Germinal center (tissue), 1 donor: Measurements from ENCODE around the gene TTC13.

Source experiments
- DNase-seq: peaks from one replicate; pipeline ENCODE4 v3.0.0; 2012; ENCODE audit warnings: mixed read lengths, low spot score

The TTC13 gene

DNA sequence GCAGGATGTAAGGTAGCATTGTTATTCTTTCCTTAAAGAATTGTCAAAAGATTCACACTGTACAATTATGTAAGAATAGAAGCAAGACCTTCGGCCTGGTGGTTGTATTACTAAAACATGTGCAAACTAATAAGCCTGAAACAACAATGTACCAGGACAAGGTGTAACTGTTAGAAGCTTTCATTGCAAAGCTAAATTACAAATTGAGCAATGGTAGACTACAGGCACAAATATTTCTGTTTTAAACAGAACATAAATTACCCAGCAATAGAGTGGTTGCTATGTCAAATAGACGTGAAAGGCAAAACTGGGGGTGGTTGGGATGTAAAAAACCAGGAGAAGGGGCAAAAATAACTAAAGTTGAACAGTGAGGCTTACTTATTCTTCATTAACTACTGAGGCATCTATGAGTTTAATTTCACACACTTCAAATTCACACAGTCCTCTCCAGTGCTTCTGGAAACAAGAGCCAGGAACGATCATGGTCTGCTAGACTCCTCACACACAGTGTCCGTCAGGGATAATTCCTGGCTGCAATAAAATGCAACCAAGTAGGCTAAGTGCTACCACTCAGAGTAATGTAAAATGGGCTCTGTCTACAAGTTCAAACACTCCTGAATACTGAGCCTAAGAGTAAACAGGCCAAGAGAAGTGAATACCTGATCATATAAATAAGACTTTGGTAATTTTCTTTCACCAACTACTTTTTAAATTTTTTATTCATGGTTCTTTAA, 71.0 kb downstream of the TTC13 start:
- no peak for DNase-seq

GRCh38 chr1:230906226-230906625, 72.4 kb downstream of the TTC13 start:
- DNase-seq = no peak

DNA sequence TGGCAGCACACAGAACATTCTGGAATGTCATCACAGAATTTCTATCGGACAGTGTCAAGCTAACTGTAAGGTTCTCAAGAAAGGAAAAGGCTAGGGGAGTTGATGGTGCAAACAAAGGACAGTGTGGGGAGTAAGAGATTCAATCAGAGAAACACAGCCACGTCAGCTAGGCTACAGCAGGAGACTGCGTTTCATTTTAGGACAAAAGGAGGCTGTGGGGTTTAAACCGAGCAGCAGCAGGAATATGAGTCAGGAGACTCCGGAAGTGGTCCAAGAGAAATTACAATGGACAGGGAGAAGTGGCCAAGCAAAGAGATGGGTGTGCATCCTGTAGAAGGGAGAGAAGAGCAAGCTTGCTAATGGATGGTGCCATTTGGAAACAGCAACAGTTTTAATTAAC, 72.9 kb downstream of the TTC13 start:
- no peak for DNase-seq

DNA sequence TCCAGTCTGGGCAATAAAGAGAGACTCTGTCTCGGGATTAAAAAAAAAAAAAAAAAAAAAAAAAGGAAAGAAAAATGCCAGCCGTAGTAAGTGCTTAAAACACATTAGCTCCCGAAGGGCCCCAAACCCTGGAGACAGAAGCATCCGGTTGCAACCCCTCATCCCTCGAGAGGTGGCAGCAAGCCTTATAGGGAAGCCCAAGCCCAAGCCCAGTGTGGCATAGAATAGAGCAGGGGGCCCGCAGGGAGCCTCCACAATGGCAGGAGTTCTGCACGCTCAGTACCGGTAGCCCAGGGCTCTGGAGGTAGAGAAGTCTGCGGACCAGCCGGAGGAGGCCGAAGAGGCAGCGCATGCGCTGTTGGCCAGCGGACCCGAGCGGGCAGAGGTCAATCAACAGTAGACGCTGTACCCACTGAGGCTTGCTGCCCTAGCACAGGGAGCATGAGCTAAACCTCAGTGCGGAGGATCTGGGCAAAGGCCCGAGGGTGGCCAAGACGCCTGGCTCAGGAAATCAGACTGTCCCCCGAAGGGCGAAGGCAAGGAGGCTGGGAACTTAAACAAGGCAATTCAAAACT, 76.2 kb downstream of the TTC13 start:
- no peak for DNase-seq

GRCh38 chr1:230901671-230902070, 77.0 kb downstream of the TTC13 start:
- DNase-seq = no peak

GRCh38 chr1:230900984-230901383, 77.7 kb downstream of the TTC13 start:
- no peak for DNase-seq

DNA sequence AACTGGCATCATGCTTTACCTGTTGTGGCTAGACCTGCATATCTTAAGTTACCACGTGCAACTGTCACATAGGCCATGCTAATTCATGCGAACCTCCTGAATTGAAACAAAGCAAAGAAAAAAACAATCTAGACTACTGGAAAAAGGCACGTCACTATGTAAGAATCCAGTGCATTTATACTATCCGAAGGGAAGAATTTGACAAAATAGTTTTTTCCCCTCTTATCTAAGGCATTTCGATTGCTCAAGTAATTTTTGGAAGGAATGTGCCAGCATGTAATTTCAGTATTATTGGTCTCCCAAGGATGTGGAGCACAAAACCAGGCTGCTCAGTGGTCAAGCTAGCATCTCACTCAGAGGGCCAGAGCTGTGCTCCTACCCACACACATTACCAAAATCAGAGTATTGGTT, 78.8 kb downstream of the TTC13 start:
- DNase-seq = no peak

DNA sequence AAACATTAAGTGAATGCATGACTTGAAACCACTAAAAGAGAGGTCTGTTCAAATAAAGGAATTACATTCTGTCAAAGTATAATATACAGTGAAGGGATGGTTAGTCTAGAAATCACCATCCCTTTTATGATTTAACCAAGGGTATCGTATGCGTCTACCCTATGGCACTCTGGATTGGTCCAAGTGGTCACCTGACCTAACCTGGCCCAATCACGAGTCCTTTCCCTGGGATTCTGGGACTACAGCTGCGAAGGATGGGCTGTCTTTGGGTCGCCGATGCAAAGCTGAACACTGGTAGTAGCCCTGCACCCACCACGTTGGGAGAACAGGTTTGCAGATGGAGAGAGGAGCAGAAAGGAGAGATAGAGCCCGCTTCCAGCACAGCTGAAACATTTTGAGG, 79.9 kb downstream of the TTC13 start:
- no peak for DNase-seq

GRCh38 chr1:230898144-230898543, 80.5 kb downstream of the TTC13 start:
- DNase-seq = no peak

GRCh38 chr1:230896779-230897178, 81.9 kb downstream of the TTC13 start:
- DNase-seq = no peak

- no peak for DNase-seq
Observed at GRCh38 chr1:230895452-230895851, 83.2 kb downstream of the TTC13 start.

- no peak for DNase-seq
Observed at GRCh38 chr1:230894664-230895063, 84.0 kb downstream of the TTC13 start.

DNA sequence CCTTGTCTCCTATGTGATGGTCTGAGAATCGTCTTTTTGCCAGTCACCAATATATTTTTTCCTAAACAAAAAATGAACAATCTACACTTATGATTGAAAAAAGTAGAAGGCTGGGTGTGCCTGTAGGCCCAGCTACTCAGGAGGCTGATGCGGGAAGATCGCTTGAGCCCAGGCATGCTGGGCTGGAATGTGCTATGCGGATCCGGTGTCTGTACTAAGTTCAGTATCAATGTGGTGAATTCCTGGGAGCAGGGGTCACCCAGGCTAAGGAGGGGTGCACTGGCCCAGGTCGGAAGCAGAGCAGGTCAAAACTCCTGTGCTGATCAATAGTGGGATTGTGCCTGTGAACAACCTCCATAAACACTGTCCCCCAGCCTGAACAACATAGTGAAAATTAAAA, 84.6 kb downstream of the TTC13 start:
- DNase-seq = no peak

GRCh38 chr1:230892018-230892491, 86.6 kb downstream of the TTC13 start:
- DNase-seq = no peak

DNA sequence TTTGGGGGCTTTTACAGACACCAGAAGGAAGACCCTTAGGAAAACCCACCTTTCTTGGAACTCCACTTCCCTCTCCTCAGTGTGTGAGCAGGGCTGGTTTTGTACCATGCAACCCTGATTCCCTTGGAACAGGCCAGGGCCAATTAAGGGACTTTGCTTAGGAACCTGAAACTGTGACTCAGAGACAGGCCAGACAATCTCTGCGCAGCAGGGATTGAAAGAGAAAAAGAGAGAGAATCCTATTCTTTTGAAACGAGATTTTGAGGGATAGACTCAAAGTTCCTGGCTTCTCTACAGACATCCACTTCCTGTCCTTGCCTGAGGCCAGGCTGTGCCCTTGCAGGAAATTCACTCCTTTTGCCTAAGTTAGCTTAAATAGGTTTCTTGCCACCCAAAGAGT, 87.2 kb downstream of the TTC13 start:
- DNase-seq = no peak

GRCh38 chr1:230884646-230885045, 94.0 kb downstream of the TTC13 start:
- DNase-seq = no peak

GRCh38 chr1:230883967-230884366, 94.7 kb downstream of the TTC13 start:
- no peak for DNase-seq

DNA sequence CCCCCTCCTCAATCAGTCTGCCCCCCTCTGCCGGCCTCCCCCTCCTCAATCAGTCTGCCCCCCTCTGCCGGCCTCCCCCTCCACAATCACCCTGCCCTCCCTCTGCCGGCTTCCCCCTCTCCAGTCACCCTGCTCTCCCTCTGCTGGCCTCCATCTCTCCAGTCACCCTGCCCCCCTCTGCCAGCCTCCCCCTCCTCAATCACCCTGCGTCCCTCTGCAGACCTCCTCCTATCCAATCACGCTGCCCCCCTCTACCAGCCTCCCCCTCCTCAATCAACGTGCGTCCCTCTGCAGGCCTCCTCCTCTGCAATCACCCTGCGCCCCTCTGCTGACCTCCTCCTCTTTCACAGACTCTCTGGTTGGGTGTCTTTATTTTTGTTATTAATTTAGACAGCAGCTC, 98.9 kb downstream of the TTC13 start:
- DNase-seq = no peak

DNA sequence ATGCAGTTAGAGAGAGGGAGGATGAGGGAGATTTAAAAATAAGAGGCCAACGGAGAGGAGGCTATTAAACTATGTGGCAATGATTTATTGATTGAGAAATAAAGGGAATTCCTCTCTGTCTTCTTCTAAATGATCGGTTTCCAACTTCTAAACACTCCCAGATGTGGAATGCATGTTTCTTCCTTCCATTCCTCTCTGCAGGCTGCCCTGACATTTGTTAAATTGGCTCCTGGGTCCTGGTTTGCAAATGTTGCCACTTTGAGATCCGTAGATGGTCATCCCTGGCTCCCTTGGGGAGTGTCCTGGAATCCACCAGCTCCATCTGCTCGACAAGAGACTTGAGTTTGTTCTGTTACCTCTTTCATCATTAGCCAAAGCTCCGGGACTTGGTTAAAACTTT, 100.1 kb downstream of the TTC13 start:
- no peak for DNase-seq

GRCh38 chr1:230877924-230878590, 100.6 kb downstream of the TTC13 start:
- DNase-seq = no peak

GRCh38 chr1:230877146-230877923, 101.3 kb downstream of the TTC13 start:
- DNase-seq = no peak

- no peak for DNase-seq
Observed at GRCh38 chr1:230876660-230877059, 102.0 kb downstream of the TTC13 start.

- no peak for DNase-seq
Observed at GRCh38 chr1:230875370-230875769, 103.3 kb downstream of the TTC13 start.
